HG03378 (cell line): Measurements from ENCODE around the gene GMPR.

Source experiments
- ATAC-seq: cut with Tn5 transposase; IDR thresholded peaks from one replicate; pipeline ENCODE4 v1.9.1; 2021; ENCODE audit warnings: mild to moderate bottlenecking, moderate library complexity; ENCODE audit not compliant: unreplicated experiment

GMPR gene

DNA sequence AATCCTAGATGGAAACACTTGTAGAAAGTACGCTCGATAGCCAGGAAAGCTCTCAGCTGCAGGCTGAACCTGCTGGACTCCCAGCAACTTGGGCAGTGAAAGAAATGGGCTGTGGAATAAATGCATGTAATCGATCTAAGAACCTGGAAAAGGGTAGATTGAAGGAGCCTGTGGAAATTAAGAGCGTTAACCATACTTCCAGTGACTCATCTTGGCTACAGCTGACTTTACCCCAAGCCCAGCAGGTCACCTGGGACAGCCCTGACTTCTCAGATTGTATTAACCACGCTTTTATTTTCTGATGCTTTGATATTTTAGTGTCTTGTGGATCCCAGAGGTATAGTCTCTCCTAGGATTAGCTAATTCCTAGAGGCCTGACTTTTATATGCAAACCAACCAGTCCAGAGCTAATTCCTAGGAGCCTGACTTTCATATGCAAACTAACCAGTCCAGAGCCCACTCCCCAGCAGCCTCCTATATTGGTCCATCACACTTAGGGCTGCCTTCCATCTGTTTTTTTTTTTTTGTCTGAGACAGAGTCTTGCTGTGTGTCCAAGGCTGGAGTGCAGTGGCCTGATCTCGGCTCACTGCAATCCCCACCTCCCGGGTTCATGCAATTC, 86.3 kb downstream of the GMPR start:
- no peak for ATAC-seq

DNA sequence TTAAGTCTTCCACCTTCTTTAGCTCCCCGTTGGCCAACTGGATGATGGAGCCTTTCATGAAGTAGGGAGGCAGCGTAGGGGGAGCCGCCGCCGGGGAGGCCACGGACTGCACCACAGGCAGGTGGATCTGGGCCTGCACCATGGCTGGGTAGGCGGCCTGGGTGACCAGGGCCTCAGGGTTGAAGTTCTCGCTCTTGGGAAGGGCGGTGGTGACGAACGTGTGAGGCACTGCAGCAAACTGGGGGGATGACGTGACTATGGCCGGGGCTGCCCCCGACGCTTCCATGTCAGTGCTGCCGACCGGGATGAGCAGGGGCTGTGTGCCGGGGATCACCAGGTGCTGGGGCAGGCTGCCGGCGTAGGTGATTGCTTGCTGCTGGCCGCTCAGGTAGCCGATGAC, 88.1 kb downstream of the GMPR start:
- no peak for ATAC-seq

DNA sequence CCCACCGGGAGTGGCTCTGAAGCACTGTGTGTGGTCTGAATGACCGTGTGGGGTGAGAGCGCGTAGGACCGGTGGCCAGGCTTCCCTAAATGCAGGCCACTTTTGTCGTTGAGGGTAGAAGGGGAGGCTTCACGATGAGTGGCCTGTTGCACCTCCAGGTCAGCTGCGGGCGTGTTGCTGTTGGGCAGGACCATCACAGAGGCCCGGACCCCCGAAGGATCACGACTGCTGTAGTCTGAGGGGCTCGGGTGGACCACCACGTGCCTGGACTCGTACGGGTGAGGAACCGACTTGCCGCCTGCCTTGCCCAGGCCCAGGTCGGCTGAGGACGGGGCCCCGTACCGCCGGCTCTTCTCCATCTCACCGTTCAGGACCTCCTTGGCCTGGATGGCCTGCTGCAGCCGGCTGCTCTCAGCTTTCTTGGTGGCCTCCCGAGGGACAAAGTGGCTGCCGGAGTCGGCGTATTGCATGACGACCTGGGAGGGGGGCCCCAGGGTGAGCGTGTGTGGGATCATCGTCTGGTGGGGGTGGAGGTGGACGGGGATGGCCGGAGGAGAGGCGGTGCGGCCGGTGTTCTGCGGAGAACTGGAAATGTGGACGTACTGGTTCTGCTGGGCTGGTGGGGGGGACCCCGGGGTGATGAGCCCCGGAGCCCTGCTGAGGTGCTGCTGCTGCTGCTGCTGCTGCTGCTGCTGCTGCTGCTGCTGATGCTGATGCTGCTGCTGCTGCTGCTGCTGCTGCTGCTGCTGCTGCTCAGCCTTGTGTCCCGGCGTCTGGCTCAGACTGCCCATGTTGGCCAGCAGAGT, 88.8 kb downstream of the GMPR start:
- no peak for ATAC-seq

DNA sequence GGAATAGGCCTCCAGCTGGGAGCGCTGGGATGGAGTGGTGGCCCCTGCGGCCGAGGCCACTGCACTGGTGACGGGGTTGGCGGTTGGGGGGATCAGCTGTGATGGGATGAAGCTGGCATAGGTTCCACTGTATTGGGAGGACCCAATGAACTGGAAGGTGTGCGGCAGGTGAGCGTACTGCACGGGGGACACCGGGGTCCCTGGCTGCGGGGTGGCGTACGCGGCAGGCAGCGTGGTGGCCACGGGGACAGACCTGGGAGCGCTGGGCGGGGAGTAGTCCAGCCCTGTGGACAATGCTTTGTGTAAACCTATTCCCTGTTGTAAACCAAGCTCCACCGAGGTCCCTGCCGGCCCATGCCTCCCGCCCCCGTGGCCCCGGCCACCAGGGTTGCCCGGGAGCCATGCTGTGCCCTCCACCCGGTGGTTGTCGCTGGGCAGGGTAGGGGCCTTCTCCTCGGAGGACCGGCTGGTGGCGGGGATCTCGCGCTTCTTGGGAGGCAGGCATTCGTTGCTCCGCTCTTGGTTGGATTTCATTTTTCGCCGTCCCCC, 89.5 kb downstream of the GMPR start:
- no peak for ATAC-seq

DNA sequence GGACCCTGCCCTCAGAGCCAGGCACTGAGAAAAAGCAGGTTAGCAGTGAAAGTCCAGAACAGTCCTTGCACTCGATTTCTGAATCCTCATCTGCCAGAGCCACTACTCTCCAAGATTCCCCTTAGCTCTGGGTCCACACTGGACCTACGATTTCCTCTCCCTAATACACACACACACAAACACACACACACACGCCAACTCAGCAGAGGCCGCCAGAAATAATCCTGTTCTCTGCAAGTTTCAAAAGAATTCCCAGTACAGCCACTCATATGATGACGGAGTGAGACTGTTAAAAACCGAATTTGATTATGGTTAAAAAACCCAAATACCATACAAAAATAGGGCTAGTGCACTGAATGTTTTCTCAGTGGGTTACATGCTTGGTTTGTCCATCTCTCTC, 90.8 kb downstream of the GMPR start:
- ATAC-seq, result no peak

DNA sequence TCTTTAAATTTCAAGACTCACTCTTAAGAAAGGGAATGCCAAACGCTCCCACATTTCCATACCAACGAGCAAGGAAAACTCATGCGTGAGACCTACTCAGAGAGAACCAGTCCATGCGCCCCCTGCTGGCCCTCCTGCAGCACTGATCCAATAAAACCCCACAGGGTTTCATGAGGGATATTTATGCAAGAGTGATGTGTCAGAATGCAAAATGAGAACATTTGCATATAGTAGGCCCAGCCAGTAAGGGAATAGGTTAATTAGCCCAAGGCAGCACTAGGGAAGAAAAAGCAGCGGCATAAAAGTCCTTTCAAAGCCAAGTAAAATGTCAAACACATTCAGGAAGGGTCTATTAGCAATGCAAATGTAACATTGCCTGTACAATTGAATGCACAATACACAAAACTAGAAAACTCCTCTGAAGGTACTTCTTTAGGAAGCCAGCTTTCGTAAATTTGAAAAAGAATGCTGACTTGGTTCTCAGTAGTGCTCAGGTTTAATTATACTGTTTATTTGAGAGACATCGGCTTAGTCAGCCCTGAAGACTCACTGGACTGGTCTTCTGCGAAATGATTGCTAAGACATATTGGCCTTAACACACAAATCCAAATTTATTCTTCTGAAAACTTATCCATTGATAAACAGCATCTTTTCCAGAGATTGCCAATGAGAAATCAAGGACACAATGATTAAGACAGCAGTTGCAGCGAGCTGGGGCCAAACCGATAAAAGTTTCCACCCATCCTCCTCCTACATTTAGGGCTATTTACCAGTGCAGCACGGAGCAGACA, 93.2 kb downstream of the GMPR start:
- peak; percentile 58 for ATAC-seq

DNA sequence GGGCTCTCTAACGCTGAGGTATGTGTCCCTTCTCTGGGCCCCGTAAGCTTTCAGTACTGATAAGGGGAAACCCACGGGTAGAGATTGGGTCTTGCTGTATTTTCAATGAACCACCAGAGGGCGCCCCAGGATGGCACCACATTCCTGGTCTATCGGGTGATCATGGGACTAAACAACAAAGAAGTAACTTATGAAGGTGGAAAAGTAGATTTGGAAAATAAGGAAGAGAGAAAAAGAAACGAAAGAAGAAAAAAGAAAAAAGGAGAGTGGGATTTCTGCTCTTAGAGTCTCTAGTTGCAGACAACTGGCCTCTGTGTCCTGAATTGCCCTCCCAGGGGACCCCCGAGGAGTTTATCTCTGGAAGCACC, 93.8 kb downstream of the GMPR start:
- peak; percentile 80 for ATAC-seq

DNA sequence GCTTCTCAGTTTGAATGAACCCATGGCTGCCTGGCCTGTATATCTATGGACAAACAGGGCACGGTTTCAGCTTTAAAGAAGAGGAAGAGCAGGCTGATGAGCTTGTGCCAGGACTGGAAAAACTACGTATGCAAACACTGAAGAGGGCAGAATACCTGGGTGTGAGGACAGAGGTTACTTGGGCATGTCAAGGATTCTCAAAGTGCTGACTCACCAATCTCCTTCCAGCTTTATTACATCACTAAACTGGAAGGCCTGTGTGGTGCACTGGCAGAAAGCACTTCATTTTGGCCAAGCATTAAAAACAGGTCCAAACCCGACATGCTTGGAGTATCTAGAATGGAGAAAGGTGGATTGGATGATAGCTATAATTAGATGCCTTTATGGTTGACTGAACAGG, 95.2 kb downstream of the GMPR start:
- ATAC-seq, result no peak

DNA sequence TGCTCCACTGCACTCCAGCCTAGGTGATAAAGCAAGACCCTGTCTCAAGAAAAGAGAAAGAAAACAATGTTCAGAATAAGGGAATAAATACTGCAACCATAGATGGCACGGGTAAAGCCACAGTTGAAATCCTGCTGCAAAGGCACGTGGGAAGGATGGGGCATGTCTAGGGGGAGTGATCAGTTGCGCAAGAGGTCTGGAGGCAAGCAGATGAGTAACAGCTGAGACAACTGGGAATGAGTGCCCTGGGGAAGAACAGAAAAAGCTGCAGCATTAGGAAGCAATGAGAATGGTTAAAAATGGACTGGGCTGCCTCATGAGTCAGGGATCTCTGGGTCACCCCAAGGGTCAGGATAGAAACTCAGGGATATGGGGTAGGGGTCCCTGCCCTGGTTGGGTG, 96.3 kb downstream of the GMPR start:
- ATAC-seq, result no peak

DNA sequence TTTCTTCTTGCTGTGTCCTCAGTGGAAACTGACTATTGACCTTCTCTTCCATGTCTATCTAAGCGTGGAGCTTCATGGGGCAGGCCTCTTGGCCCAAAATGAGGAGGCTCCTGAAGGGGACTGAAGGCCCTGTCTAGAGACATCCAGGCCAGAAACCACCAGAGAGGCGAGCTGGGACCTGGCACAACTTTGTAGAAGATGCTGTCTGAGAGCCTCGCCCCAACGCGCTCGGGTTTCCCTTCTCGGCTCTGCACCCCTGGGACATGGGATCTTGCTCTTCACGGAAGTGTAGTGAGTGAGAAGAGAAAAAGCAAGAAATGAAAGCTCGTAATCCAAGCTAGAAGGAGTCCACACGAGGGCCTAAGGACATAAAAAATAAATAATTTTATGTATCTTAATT, 96.8 kb downstream of the GMPR start:
- no peak for ATAC-seq

DNA sequence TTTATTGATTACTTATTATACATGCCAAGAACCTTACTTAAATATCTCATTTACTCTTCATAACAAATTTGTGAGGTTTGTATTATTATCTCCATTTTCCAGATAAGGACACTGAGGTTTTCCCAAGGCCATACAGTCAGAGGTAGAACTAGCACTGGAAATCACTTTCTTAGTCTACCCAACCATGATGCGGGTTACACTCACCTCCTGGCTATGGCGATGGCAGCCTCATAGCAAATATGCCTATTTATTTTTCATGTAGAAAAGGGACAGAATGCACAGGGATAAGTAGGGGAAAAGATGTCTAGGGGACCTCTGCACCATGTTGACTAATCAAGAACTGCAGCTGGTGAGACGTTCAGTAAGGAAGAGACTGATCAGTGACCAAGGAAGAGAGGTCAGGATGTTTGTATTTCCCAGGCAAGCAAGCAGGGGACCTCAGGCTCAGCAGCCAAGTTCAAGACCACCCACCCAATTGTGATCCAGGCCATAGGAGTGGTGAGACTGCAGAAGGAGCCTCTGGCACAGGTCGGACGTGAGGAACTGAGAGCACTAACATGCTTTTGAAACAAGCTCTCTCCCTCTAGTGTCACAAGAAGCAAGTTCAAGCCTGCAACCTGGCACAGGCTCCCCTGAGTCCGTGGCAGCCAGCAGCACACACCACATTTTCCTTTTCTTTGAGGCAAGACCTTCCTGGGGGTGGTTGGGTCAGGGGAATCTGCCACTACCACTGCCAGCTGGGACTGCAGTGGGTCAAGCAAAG, 97.8 kb downstream of the GMPR start:
- no peak for ATAC-seq

DNA sequence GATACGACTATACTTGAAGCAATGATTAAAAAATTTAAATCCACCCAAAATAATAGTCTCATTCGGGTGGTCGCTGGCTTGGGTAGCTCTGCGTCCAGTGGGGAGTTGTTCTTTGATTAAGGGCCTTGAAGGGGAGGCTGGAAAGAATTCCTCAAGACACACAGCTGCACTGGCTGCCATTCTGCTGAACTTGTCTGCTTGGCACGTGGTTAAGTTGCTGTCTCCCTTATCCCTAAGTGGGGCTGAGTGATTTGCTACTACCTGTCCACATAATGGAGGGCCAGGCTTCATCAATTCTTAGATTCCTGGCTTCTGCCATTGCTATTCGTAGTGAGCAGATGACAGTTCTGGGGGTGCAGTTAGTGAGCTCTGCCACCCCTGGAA, 98.5 kb downstream of the GMPR start:
- ATAC-seq, result no peak

DNA sequence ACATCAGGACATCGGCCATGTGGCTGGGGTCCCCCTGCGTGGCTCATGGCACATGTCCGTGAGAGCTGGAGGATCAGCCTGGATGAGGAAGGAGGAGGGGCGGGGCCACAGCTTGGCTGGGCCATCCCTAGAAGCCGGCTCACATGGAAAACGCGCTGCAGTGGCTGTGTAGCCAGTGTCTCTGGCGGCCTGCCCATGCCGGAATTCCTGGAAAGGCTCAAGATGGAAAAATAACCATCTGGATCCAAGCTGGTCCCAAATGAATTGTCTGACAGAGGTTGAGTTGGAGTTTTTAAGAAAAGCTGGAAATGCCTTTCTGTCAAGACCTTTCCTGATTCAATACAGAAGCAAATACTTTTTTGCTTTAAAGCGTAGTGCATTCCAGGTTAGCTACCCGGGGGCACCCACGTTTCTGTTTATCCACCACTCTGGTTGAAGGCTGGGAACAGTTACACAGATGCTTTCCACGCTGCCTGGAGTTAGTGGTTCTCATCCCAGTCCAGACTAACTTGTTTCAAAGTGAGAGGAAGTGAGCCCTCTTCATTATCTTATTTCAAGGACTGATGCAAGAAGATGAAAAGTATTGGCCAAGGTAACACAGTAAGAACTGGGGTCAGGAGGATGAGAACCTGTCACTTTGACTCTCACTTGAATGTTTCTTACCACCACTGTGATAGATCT, 99.0 kb downstream of the GMPR start:
- ATAC-seq, result no peak

DNA sequence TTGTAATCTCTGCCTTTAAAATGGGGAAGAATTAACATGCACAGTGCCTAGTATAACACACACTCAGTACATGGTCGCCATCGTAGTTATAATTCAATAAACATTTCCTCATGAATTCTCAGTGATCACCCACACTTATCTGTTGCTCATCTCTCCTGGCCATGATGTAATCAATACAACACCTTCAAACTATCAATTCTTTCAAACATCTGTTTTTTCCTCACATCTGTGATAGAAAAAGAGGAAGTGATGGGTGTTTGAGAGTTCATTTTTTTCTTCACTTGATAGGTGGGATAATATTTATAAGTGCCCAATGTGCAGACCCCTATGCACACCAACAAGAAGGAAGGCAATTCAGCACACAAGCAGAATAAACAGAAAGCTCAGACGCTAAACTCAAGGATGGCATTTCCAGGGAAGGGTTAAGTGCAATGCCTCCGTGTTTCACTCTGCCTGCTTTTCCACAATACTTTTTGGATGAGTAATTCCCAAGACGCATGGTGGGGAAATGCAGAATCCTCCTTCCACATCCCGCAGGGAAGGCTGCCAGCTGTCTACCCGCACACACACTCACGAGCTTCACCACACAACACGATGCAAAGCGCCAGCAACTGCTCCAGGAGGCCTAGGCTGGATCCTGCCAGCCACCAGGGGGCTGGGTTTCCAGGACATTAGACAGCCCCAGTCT, 100.3 kb downstream of the GMPR start:
- no peak for ATAC-seq

DNA sequence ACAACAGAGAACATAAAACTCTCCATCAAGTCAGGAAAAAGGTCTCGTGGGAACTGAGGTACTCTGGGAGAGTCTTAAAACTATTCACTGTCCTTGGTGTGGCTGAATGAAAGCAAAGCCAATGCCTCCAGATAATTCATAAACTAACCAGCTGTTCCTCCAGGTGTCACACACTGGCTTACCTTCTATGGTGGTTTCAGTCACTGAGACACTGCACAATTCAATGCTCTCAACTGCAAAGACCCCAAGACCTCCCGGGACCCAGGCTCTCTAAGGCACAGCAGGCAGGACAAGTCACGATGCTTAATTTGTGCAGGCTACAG, 100.8 kb downstream of the GMPR start:
- ATAC-seq, result no peak

DNA sequence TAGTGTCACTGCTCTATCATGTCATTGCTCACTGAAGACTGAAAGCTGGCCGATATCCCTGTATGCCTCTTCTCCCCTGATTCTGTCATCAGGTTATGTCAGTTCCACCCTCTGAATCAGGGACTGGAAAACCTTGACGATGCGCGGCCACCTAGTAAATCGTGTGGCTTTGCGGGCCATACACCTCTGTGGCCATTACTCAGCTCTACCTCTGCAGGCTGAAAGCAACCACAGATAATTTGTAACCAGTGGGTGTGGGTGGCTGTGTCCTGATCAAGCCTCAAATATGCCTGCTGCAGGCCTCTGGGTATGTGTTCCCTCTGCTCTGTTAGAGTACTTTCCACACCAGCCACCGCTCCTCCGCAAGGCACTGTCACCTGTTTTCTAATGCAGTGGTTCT, 105.2 kb downstream of the GMPR start:
- no peak for ATAC-seq

DNA sequence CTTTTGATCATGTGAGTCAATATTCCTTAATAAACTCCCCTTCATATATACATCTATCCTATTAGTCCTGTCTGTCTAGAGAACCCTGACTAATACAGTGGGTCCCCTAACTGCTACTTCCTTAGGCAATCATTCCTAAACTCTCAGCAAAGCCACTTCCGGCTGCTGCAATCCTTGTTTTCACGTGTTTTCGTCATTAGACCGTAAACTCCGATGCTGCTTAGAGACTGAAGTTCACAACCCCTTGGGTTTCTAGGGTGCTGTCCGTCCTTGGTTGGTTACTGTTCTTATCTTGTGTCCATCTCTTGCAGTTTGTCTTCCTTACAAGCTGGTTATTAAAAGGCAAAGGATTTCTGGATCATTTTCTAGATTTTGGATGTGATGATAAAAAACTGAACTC, 106.4 kb downstream of the GMPR start:
- no peak for ATAC-seq
